PFSK-1 (cell line): ENCODE results near the gene HIF1A.

Experiments
- POLR2AphosphoS5 ChIP-seq: IDR thresholded peaks from 2 replicates; pipeline ENCODE4 v1.6.1; 2012; ENCODE audit warnings: low read depth, mild to moderate bottlenecking, control low read depth, low read length, moderate library complexity
- TAF1 ChIP-seq: IDR thresholded peaks from 2 replicates; pipeline ENCODE4 v1.6.1; 2012; ENCODE audit warnings: low read length, control low read depth, borderline replicate concordance; ENCODE audit not compliant: insufficient read depth

DNA sequence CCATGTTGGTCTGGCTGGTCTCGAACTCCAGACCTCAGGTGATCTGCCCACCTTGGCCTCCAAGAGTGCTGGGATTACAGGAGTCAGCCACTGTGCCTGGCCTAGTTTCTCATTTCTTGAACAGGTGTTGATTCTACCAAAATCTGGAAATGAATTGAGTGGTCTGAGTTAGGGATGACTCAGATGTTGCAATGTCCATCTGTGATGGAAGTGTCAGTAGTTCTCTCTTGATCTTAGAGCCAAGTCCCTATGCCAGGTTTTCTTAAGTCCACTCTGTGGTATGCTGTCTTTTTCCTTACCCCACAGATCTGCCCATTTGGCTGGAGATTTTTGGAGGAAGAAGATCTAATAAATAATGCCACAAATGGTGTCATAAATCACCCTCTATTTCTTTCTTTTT is 79.5 kb downstream of the HIF1A start:
- TF ChIP-seq POLR2AphosphoS5 (no peak), TAF1 (no peak)
